GM15510 (cell line): ENCODE data around the gene AGAP3.

Experiments used
- POLR2A ChIP-seq: IDR thresholded peaks from 3 replicates; pipeline ENCODE4 v1.6.1; 2011; ENCODE audit warnings: borderline replicate concordance; ENCODE audit not compliant: insufficient read length; ENCODE audit errors: extremely low read depth

Gene AGAP3

DNA sequence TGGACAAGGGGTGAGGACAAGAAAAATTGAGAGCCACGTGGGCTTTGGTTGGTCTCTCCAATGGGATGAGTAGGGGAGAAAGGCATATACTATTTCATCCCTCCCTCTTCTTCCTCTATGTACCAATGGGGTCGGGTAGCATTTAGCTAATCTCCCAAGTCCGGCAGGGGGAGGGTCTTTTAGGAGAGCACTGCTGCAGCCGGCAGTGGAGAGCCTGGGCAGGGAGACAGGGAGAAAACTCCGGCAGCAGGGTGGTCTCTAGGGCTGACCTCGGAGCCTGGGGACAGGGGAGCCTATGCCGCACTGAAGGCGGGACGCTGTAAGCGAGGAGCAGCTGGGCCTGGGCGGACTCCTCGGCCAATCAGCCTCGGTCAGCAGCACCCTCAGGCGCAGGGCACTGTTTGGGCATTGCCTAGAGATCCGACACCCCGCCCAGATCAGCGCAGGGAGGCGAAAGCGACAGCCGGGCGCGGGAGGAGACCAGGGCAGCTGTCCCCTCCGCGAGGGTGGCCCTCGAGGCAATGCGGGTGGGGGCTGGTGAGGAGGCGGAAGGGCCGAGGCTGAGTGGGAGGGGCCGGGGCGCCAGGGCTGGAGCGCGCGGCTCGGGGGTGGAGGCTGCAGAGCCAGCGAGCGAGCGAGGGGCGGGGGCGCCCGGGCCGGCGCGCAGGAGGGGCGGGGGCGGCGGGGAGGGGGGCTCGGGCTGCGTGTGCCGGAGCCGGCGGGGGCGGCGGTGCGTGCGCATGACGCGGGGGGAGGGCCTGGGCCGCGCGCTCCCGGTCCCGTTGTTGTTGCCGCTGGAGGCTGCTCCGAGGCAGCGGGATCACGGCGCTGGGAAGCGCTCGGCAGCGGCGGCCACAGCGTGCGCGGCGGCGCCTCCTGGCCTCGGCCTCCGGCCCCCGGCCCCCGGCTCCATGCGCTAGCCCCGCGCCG is at the start of gene AGAP3:
Gene AGAP3 (plus strand): TSS at position 785 of the 930 bp plus-strand sequence. CDS start 267 bp downstream, outside the sequence.
- TF ChIP-seq POLR2A = peak; percentile 83

DNA sequence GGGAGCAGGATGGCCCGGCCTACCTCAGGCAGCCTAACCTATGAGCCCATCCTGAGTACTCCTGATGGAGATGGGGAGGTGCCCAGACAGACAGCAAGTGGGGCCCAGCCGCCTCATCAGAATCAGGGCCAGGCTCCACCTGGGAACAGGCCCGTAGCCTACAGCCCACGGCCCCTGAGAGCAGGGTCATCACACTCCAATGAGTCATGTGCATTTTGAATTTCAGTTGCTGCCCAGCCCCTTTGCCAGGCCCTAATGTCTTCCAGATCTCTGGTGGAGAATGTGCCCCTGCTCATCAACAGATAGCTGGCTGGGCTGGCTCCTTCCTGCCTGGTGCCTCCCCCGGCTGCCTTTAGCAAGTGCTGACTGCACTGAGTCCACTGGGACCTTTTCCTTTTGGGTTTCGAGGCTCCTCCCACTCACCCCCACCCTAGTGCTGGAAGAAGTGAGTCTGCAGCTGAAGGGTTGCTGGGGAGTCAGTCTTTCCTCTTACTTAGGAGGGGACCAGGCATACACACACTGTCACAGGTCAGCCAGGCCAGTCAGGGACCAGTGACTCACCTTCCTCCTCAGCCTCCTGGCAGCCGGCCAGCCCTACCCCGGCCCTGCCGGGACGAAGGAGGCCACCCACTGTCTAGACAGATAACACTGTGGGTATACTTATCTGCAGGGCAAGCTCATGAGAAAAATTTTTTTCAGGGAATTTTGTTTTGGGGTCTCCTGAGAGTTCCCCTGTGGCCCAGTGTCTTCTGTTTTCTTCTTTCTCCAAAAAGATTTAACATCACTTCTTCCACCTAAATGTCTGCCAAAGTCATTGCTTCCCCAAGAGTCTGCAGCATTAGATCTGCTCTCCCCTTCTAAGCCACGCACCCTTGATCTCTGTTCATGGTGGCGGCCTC is 47.1 kb upstream of the AGAP3 start:
- no peak for TF ChIP-seq POLR2A

DNA sequence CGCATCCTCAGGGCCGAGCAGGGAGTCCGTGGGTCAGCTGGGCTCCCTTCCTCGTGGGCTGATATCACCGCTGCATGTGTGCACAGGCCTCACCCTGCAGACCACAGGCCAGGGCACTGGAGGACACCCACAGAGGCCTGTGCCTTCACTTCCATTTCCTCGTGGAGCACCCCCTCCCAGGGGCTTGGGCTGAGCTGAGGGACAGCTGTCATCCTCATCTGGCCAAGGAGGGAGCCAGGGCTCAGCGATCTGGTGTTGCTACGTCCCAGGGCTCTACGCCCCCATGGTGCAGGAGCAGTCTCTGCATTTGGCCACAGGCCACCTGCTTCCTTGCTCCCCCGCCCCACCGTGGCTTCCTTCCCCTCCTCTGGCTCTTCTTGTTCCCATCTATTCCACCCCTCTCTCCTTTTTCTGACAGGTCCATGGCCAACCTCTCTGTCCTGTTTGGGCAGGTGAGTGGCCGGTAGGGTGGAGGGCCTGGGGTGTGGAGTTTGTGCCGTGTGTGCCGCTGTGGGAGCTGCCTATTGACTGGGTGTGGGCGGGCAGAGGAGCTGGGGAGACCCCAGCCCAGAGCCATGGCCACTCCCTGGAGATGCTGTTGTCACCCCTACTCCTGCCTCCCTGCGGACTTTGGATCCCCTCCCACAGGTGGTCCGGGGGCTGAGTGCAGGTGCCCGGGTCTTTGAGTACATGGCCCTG is 46.3 kb upstream of the AGAP3 start:
- no peak for TF ChIP-seq POLR2A

DNA sequence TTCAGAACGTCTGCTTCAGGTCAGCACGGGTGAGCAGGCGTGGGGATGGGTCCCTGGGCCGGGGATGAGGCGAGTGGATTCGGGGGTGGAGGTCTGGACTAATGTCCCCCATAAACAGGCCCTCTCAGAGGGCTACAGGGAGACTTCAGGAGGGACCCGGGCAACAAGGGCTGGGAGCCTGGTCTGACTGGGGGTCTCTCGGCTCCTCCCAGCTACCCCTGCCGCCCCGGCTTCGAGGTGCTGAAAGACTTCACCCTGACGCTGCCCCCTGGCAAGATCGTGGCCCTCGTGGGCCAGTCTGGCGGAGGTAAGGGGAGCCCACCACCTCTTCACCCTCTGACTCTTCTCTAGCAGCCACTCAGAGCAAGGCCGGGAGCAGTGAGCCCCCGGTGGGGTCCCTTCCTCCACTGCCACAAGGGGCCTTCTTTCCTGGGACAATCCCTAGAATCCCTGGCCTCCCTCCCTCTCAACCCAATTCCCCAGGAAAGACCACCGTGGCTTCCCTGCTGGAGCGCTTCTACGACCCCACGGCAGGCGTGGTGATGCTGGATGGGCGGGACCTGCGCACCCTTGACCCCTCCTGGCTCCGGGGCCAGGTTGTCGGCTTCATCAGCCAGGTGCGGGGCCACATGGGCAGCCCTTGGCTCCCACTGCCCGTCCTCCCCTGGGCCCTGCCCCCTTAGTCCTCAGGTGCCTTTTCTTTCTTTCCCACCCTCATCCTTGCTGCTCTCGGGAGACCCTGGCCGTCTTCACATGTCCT is 45.5 kb upstream of the AGAP3 start:
- no peak for TF ChIP-seq POLR2A

DNA sequence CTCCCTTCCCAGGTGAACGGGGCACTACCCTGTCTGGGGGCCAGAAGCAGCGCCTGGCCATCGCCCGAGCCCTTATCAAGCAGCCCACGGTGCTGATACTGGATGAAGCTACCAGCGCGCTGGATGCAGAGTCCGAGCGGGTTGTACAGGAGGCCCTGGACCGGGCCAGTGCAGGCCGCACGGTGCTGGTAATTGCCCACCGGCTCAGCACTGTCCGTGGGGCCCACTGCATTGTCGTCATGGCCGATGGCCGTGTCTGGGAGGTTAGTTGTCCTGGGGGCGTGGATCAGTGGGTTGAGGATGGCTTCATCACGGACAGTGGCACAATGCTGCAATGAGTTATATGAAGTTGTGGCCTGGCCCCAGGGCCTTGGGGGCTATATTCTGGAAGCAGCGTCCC is 42.3 kb upstream of the AGAP3 start:
- TF ChIP-seq POLR2A = no peak

DNA sequence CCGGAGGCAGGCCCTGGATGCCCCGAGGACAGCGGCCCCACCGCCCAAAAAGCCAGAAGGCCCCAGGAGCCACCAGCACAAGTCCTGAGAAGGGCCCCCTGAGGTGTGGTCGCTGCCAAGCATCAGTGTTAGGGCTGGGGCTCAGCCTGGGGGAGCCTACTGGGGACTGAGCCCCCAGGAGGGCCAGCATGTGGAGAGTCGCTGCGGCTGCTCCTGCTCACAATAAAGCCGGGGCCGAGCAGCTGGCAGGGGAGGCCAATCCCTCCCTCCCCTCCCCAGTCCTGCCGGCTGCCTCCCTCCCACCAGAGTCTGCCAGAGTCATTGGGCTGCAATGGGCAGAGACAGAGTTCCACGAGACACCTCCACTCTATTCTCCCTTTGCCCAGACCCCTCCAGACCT is 41.0 kb upstream of the AGAP3 start:
- no peak for TF ChIP-seq POLR2A

GRCh38 chr7:151045967-151046366 is 40.3 kb upstream of the AGAP3 start:
- TF ChIP-seq POLR2A = no peak

GRCh38 chr7:151046603-151047573 is 39.4 kb upstream of the AGAP3 start:
- TF ChIP-seq POLR2A = no peak

DNA sequence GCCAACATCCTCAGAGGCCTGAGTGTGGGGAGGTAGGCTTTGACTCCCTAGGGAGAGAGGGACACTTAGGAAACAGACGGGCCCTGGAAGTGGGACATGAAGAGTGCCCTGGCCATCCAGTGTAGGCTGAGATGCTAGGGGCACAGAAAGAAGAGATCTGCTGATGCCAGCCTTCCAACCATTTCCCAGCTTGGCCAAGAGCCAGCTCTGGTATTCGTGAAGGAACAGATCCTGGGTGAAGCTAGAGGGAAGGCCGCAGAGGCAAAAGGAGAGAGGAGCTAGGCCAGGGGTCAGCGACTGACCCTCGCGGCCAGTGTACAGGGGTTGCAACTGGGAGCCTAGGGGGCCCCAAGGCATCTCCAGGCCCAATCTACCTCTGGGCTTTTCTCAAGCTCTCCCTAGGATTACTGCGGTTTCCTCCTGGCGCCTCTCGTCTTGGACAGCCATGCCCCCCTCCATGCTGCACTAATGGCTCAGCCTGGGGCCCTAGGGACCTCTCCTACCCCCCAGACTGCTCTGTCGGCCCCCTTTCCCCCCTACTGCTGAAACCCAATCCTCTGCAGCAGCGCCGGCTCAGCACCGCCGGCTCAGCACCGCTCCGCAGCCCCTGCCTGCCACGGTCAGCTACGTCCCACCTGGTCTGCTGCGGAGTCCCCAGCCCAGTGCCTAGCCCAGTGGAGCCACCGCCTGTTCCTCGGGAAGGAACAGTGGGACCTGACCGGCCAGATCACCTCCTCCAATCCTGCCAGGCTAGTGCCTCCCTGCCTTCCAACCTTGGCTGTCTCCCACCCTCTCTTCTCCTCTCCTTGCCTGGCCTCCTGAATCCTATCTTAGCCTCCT is 38.1 kb upstream of the AGAP3 start, which contains the start of gene ASIC3:
Gene ASIC3 (plus strand): TSS at position 556 of the 840 bp plus-strand sequence. CDS start 355 bp downstream, outside the sequence.
- TF ChIP-seq POLR2A = no peak

DNA sequence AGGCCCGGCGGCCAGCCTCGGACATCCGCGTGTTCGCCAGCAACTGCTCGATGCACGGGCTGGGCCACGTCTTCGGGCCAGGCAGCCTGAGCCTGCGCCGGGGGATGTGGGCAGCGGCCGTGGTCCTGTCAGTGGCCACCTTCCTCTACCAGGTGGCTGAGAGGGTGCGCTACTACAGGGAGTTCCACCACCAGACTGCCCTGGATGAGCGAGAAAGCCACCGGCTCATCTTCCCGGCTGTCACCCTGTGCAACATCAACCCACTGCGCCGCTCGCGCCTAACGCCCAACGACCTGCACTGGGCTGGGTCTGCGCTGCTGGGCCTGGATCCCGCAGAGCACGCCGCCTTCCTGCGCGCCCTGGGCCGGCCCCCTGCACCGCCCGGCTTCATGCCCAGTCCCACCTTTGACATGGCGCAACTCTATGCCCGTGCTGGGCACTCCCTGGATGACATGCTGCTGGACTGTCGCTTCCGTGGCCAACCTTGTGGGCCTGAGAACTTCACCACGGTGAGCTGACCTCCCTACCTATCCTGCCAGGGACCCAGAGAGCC is 37.3 kb upstream of the AGAP3 start:
- no peak for TF ChIP-seq POLR2A

- TF ChIP-seq POLR2A = no peak
These were observed 35.2 kb upstream of the AGAP3 start for GRCh38 chr7:151051108-151051507.

- no peak for TF ChIP-seq POLR2A
These were observed 33.2 kb upstream of the AGAP3 start for GRCh38 chr7:151053096-151053495.
